Right ventricle myocardium inferior (tissue), 1 donor: ENCODE results near the gene RAD51B. TPM values are rescaled to one million over a fixed set of nuclear protein-coding genes. Genes with fewer than 3 reads are reported as not detected.

Source experiments
- ATAC-seq: fragments of 200-7000 bp; cut with Tn5 transposase; one replicate; pipeline ENCODE4 v1.9.1; 2020; ENCODE audit warnings: mild to moderate bottlenecking, moderate library complexity
- DNase-seq: peaks from one replicate; pipeline ENCODE4 v3.0.0; 2021; ENCODE audit errors: missing footprints
- intact Hi-C: fragments of 100-400 bp; cut with DNase I; formaldehyde crosslinking; loops from one replicate; pipeline ENCODE4 v1.11.0; 2022
- total RNA-seq: library from RNA; stranded (reverse); fragmentation: NEBNext Ultra II Directional; extraction: Animal tissue kit (Norgen Biotek cat#: 25700); gene quantifications from one replicate; pipeline ENCODE4 v1.2.1, GENCODE V29; 2021
- donor health status: DM: no; HTN: yes; CAD: no; lungs with severe emphysema.

Gene RAD51B
- total RNA-seq, 1 donor from 2014 or later: 4.1 TPM

GRCh38 chr14:68372368-68372767 lies 552.8 kb downstream of the RAD51B start:
- intact Hi-C loops: no loop called here

GRCh38 chr14:68373124-68373646 lies 553.6 kb downstream of the RAD51B start:
- DNase-seq: no peak
- intact Hi-C loops: no loop called here
- ATAC-seq: no peak

More at GRCh38 chr14:68372368-68372767, 552.8 kb downstream of the RAD51B start:
- DNase-seq (no peak), ATAC-seq (no peak)

DNA sequence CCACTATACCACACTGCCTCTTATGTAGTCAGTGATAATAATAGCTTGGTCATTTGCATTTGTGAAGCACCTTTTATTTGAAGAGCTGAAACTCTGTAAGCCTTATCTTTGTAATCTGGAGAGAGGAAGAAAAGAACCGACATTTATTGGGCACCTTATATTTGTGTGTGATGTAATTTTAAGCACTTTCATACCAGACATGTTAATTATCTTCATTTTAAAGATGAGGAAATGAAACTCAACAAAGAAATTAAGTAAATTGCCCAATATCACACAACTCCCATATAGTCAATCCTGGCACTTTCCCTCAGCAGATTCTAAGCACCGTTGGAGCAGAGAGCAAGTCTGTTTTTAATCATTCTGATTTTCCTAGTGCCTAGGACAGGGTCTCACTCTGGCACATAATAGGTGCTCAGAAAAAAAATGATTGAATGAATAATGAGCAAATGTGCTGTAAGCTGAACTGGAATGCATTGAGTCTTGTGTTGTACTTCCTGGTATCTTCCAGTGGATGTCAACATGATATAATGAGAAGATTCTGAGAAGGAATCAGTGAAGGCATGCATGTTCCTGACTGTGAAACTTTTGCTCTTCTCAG lies 554.4 kb downstream of the RAD51B start:
- intact Hi-C loops: no loop called here
- ATAC-seq (no peak), DNase-seq (no peak)

DNA sequence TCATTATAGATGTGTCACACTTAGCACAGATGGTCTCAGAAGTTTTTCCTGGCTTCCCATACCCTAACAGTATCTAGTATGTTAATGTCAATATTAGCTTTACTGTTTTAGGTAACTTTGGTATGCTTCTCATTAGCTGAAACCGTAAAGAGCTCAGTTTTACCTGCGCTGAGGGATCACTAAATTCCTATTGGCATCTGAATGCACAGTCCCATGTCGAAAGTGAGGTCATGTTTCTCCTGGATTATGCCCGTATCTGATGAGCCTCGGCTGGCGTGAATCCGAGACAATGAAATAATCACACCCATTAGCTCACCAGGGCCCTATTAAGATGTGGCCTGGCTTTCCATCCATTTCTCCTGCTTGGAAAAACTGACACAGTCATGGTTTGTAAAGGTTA lies 555.1 kb downstream of the RAD51B start:
- no peak for DNase-seq
- intact Hi-C loops: no loop called here
- ATAC-seq: no peak

DNA sequence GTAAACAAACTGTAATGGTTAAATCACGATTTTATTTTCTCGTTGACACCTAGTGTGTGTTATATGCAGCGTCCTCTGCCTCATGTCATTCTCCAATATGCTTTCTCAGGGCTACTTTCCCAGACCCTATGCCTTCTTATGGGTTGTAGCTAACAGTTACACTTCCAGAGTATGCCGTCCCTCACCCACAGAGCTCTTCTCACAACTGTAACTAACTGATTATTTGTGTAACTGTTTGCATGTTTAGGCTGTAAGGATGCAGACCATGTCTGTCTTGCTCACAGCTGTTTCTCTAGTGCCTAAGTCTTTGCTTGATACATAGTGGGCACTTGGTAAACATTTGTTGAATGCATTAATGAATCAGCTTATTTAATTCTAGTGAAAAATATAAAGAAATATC lies 555.8 kb downstream of the RAD51B start:
- intact Hi-C loops: no loop called here

DNA sequence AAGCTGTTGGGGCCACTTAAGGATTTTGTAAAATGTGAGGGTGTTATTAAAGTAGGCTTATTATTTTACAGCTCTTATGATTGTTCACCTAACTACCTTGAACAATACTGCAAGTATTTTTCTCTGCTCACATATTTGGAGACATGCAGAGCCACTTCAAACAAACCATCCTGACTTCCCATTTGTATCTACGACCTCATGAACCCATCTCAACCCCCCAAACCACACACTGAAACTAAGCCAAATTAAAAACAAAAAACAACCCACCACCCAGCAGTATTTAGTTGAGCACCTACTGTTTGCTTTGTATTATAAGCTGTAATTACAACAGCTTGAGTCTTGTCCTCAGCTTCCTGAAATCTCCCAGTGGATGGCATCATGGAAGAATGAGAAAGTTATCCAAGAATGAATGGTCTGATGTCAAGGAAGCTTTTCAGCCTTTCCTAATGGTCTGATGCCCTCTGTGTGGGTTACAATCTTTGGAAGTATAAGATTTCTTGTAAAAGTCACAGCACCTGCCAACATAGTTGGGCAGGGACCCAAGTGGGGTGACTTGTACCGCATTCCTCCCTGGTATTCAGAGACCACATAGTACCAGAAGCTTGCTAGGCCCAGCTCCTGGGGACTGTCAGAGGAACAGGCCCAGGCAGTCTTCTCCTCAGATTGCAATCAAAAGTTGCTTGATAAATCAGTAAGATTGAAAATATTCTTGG lies 556.6 kb downstream of the RAD51B start:
- intact Hi-C loops: no loop called here
- ATAC-seq: no peak

More for the DNA sequence above, 555.8 kb downstream of the RAD51B start:
- ATAC-seq: no peak
- no peak for DNase-seq

DNA sequence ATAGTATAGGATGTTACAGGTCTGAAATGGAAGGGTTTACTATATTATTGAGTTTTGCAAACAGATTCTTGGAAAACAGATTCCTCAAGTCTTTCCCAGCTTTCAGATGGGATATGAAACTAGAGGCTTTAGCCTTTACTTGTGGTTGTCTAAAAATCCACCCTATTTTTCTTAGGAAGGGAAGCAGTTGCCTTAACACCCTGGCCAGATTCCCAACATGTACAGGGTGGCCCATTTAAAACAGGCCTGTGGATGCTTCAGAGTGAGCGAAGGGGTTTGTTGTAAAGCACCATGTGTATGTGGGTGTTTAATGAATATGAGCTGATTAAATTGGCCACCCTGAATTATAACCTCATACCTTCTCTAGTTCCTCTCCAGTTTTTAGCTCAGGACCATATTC lies 557.4 kb downstream of the RAD51B start:
- ATAC-seq (peak; percentile 16), DNase-seq (no peak)
- intact Hi-C loops: no loop called here

More for the DNA sequence above, 556.6 kb downstream of the RAD51B start:
- DNase-seq: no peak

DNA sequence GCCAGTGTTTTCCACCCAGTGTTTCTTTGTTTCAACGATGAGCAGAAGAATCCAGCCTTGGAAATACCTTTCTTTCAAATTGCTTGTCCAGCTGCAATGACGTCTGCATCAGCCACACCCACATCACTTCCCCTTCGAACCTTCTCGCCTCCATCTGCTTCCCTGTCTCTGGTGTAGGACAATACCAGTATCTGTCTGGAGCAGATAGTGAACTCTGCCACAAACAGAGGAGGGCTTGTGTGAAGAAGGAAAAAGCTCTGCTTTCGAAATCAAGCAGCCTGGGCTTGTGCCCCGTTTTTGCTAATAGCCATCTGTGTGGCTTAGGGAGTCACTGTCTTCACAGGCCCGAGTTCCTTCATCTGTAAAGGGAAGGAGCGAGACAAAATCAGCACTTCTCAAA lies 557.9 kb downstream of the RAD51B start:
- intact Hi-C loops: no loop called here
- peak; percentile 92 for ATAC-seq

GRCh38 chr14:68379510-68380328 lies 560.1 kb downstream of the RAD51B start:
- DNase-seq (no peak), ATAC-seq (no peak)
- intact Hi-C loops: no loop called here

More for the DNA sequence above, 557.9 kb downstream of the RAD51B start:
- peak; percentile 72 for DNase-seq

DNA sequence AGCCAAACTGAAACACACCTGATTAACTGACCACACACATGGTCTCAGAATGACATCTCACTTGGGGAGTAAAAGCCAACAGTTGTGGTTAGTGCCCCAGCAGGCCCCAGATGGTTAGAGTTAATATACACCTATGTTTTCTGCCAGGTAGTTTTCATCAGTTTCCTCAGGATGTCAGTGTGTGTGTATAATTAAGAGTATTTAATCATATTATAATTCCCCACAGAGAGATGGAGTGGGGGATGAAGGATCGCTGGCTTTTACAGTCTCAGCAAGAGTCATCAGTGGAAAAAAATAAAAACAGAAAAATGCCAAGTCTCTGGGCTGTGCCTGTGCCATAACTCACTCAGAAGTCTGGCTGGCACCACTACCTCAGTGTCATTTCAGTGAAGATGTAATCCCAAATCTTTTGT lies 560.8 kb downstream of the RAD51B start:
- DNase-seq (no peak), ATAC-seq (no peak)
- intact Hi-C loops: no loop called here

GRCh38 chr14:68384335-68384734 lies 564.8 kb downstream of the RAD51B start:
- DNase-seq (no peak), ATAC-seq (peak; percentile 92)
- intact Hi-C loops: no loop called here

DNA sequence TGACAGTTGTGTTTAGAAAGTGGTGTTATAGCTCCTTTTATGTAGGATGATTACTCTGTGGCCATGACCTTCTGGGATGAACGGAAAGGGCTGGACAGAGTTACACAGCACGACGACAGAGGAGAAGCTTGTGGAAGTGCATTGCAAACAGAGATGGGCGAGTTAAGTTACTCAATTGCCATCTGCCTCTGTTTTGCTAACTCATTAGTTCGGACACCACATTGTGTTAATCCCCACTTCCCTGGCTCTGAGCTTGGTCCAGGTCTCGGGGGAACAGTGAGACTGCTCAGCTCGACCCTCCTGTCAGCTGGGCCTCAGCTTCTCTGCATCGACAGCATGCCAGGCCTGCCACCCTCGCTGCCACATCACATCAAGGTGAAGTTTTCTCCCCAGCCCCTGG lies 565.3 kb downstream of the RAD51B start:
- no peak for DNase-seq
- intact Hi-C loops: no loop called here
- peak; percentile 35 for ATAC-seq

DNA sequence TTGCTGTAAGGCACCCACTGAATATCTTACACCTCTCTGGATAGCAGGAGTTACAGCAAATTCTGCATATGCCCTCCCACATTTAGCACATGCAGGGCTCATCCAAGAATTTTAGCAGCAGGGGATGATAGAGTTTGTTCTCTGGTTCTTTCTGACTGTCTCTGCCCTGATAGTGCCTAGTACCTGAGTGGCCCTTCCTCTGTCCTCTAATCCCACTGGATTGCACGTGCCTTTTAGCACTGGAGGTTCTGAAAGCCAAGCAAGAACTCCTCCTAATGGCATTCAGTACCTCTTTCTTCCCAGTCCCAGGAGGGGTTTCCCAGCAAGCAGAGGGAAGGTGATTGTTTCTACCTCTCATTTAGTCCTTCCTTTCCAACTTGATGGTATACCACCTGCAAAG lies 566.9 kb downstream of the RAD51B start:
- DNase-seq (no peak), ATAC-seq (no peak)
- intact Hi-C loops: no loop called here

- ATAC-seq (no peak), DNase-seq (no peak)
- intact Hi-C loops: no loop called here
Observed at GRCh38 chr14:68386950-68387779, 567.6 kb downstream of the RAD51B start.

GRCh38 chr14:68389943-68390342 lies 570.4 kb downstream of the RAD51B start:
- ATAC-seq: peak; percentile 16
- intact Hi-C loops: loop anchor here (5.0 kb wide), 2 partner anchors 157 to 402 kb away; partner anchors contain the start of gene ZFP36L1
- no peak for DNase-seq

- DNase-seq (no peak), ATAC-seq (no peak)
- intact Hi-C loops: loop anchor here (5.0 kb wide), 2 partner anchors 157 to 402 kb away; partner anchors contain the start of gene ZFP36L1
Observed at GRCh38 chr14:68390741-68391140, 571.2 kb downstream of the RAD51B start.

GRCh38 chr14:68391311-68392014 lies 571.9 kb downstream of the RAD51B start:
- no peak for DNase-seq
- ATAC-seq: peak; percentile 78
- intact Hi-C loops: loop anchor here (5.0 kb wide), 2 partner anchors 156 to 401 kb away; partner anchors contain the start of gene ZFP36L1
